H1 (cell line): ENCODE data around the gene MSI1.

ENCODE experiments used
- CEBPB ChIP-seq: IDR thresholded peaks from 2 replicates; pipeline ENCODE4 v1.6.1; 2012; ENCODE audit warnings: low read depth, low read length
- CHD2 ChIP-seq: IDR thresholded peaks from 2 replicates; pipeline ENCODE4 v1.6.1; 2012; ENCODE audit warnings: low read length, improper control_type of control experiment
- CTCF ChIP-seq, 3 experiments: IDR thresholded peaks; 1 replicate in 2 of 3; 2 replicates in 1 of 3; pipeline versions ENCODE4 v1.5.1 to v1.6.1; 2011; ENCODE audit warnings: low read length in 3 of 3, mild to moderate bottlenecking in 3 of 3, inconsistent platforms in 2 of 3, low read depth in 1 of 3, moderate library complexity in 1 of 3; ENCODE audit not compliant: insufficient read depth in 1 of 3; ENCODE audit errors: control extremely low read depth in 1 of 3
- EGR1 ChIP-seq: IDR thresholded peaks from 2 replicates; pipeline ENCODE4 v1.6.1; 2011; ENCODE audit warnings: low read depth, low read length, borderline replicate concordance
- EP300 ChIP-seq, 2 experiments: IDR thresholded peaks; 1 replicate in 1 of 2; 2 replicates in 1 of 2; pipeline ENCODE4 v1.6.1; 2011 to 2012; ENCODE audit warnings: low read depth in 2 of 2, low read length in 2 of 2, mild to moderate bottlenecking in 2 of 2, borderline replicate concordance in 1 of 2, inconsistent platforms in 1 of 2, moderate library complexity in 1 of 2
- FOSL1 ChIP-seq: IDR thresholded peaks from 2 replicates; pipeline ENCODE4 v1.6.1; 2011; ENCODE audit warnings: mild to moderate bottlenecking, low read depth, low read length, moderate library complexity; ENCODE audit not compliant: insufficient read depth
- GABPA ChIP-seq: IDR thresholded peaks from 2 replicates; pipeline ENCODE4 v1.6.1; 2011; ENCODE audit warnings: mild to moderate bottlenecking, low read length, moderate library complexity, borderline replicate concordance; ENCODE audit not compliant: insufficient read depth
- GTF2F1 ChIP-seq: IDR thresholded peaks from 2 replicates; pipeline ENCODE4 v1.6.1; 2012; ENCODE audit warnings: low read depth, low read length, improper control_type of control experiment, borderline replicate concordance
- MAFK ChIP-seq: IDR thresholded peaks from 2 replicates; pipeline ENCODE4 v1.6.1; 2012; ENCODE audit warnings: low read depth, mild to moderate bottlenecking, improper control_type of control experiment, low read length
- POLR2A ChIP-seq, 2 experiments: IDR thresholded peaks; 1 replicate in 1 of 2; 2 replicates in 1 of 2; pipeline ENCODE4 v1.6.1; 2011; ENCODE audit warnings: low read depth in 2 of 2, low read length in 2 of 2, mild to moderate bottlenecking in 2 of 2; ENCODE audit errors: control extremely low read depth in 1 of 2
- RAD21 ChIP-seq, 2 experiments: IDR thresholded peaks in 1 of 2; conservative IDR thresholded peaks in 1 of 2; 2 replicates each; pipeline ENCODE4 v1.6.1; 2011; ENCODE audit warnings: low read depth in 2 of 2, low read length in 2 of 2, improper control_type of control experiment in 1 of 2, inconsistent platforms in 1 of 2, mild to moderate bottlenecking in 1 of 2, moderate library complexity in 1 of 2

GRCh38 chr12:120406553-120406952, 37.6 kb upstream of the MSI1 start:
- TF ChIP-seq MAFK = no peak
- TF ChIP-seq CTCF (IDR thresholded peaks at IDR 0.05; ENCODE audit: control extremely low read depth in 1 of 3, insufficient read depth in 1 of 3, low read depth in 1 of 3, low read length in 3 of 3) = no peak
- TF ChIP-seq CHD2 = no peak
- no peak for TF ChIP-seq RAD21 (IDR thresholded peaks at IDR 0.05 in 1 of 2, conservative IDR thresholded peaks at IDR 0.05 in 1 of 2; ENCODE audit: low read depth in 2 of 2, low read length in 2 of 2)
- TF ChIP-seq CEBPB = no peak
- TF ChIP-seq EGR1 = no peak
- TF ChIP-seq FOSL1 = no peak
- no peak for TF ChIP-seq GTF2F1
- TF ChIP-seq EP300 (IDR thresholded peaks at IDR 0.05; ENCODE audit: borderline replicate concordance in 1 of 2, low read depth in 2 of 2, low read length in 2 of 2) = no peak
- no peak for TF ChIP-seq POLR2A (IDR thresholded peaks at IDR 0.05; ENCODE audit: control extremely low read depth in 1 of 2, low read depth in 2 of 2, low read length in 2 of 2)
- no peak for TF ChIP-seq GABPA
